ENCODE results near the gene MSI2.

The MSI2 gene

DNA sequence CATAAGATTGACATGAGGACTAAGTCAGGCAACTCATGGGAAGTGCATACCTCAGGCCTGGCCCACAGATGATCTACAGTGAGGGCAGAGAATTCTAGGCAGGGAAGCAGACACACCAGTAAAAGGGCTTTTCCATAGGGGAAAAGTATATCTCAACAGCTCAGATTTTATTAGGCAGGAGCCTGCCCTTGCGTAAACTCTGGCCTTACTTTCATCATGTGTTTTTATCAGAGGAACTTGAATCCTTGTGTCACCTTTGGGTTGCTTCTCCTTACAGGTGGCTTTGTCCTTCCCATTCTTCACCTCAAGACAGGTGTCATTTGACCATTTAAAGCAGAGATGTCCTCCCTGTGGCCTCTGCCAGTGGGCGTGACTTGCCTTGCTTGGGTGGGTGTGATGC is 138.1 kb downstream of the MSI2 start:
- DNase-seq (ENCODE audit: low read depth in 2 of 2): no peak

DNA sequence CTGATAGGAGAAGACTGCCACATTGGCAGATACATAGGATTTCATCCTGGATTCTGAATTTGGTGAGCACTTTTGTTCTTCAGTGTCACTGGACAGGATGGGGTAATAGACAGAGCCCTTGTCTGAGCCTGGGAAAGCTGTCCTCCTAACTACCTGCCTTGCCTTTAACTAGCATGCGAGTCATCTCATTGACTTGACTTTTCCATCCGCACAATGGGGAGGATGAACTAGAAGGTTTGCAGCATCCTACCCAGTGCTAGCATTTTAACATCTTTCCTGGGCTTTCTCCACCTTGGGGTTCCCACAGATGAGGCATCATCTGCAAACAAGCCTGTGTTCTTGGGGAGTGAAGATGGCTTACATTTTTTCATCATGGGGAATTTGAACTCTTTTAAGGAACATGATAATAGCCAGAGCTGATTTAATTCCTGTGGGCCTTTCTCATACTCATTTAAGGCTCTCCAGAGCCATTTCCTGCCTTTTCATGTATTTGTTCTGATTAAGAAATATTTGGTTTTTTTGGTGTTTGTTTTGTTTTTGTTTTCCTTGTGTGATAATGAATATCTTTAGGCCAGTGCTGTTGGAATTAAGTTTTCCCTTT is 139.5 kb downstream of the MSI2 start:
- no peak for DNase-seq (ENCODE audit: low read depth in 2 of 2)

DNA sequence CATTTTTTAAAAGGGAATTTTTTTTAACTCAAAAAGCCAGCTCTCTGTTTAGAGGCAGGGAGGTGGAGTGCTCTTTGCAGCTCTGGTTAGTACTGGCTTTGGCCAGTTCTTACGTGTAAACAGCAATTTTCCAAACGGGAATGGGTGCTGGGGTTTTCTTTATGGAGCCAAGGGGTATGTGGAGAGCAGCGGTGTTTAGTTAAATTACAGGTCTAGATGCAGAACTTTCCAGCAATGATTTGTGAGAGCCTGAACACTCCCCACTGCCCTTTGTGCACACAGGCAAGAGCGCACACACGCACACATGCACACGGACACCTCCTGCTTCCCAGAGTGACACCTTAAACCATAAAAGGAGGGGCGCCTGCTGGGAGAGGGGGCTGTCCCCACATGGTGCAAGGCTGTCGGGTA is 140.2 kb downstream of the MSI2 start:
- no peak for DNase-seq (ENCODE audit: low read depth in 2 of 2)

DNA sequence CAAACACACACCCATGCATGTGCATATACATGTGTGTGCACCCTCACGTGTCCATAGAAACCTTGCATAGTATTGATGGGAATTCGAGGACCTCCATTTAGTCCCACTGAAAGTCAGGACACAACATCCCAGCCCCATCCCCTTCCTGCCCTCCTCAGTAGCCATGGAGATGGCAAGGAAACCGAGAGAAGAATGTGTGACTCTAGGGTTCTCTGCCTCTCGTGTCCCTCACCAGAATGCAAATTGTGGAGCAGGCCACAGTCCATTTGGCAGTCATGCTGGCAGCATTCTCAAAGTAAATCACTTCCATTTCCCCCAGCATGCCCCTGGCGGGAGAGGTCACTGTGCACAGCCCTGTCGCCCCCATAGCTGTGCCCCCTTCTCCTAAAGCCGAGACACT is 141.1 kb downstream of the MSI2 start:
- DNase-seq (ENCODE audit: low read depth in 2 of 2): no peak

DNA sequence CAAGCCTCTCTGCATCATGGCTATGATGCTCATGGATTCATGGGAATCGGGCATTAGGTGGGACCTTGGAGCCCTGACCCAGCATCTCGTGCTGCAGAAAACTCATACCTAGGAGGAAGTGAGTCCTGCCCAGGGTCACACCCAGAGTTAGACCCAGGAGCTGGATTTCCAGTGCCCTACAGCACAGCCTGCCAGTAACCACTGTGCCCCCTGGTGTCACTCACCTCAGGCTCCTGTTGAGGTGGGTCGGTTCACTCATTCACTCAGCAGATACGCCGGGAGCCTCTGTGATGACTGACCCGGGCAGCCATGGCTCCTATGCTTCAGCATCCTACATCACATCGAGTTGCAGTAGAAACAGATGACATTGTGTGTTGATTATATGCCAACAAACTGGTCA is 143.4 kb downstream of the MSI2 start:
- no peak for DNase-seq (ENCODE audit: low read depth in 2 of 2)

DNA sequence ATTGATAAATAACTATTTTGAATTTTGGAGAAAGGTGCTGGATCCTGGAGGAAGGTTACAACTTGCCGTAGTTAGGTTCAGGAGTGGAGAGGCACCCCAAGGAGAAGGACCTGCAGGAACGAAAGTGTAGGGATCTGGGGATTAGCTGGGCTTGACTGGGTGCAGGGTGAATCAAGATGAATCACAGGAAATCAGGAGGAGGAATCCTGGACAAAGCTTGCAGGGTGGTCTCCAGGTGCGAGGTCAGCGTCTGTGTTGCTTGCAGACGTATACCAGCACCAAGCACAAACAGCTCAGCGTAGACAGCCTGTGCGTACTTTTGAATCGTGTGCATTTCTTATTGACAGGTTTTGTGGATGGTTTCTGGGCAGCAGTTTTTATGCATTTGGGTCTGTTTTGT is 144.3 kb downstream of the MSI2 start:
- no peak for DNase-seq (ENCODE audit: low read depth in 2 of 2)

DNA sequence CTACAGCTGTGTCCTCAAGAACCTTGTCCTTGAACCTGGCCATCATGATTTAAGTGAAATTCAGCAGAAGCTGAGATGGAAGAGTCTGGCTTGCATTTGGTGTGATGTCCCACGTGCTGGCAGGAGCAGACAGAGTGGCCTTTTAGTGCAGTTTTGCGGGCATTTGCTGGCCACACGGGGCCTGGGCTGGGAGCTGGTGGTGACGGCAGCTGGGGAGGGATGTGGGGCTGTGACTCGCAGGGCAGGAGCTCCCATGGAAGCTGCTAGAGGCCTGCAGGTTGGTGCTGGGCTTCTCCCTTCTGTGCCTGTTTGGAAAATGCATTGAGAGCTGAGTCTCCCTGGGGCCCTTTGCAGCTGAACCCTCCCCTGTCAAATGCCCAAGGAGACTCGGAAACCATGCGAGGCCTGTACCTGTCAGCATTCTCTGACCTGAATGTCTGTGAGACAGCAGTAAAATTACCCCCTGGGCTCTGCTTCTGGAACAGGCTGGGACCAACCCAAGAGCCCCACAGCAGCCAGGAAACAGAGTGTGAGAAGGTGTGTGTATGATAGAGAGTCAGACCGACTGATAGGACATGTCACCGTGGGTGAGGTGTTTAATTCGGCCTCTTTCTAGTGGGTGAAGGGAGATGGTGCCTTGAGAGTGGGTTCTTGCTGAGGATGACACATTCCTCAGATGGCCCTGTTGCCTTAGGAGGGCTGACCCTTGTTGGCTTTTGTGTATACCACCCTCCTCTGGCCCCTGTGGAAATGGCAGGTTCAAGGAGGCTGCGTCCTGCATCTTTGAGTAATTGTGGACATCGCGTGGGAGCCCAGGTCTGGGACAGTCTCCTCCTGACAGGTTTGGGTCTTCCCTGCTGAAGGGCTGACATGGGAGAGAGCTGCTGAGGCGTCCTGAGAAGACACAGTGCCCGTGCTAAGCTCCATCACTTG is 145.5 kb downstream of the MSI2 start:
- DNase-seq (ENCODE audit: low read depth in 2 of 2): no peak

DNA sequence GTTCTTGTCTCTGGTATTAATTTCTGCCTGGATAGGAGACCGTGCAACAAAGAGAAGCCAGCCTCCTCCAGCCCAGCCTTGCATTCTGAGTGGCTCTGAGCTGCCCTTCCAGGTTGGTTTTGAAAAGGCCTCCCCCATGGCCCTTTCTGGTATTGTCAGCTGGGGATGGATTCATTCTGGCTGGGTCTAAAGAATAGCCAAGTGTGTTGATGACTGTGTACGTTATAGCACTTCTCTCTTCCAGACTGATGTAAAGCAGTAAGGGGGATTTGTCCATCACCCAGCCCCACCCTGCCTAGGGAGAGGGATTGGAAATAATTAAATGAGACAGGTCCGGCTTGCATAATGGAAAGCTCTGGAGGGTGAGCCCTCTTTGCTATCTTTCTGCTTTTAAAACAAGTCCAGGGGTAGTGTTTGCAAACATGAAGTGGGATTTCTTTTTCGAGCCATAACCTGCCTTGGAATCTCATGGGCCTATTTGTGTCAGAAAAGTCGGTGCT is 146.4 kb downstream of the MSI2 start:
- no peak for DNase-seq (ENCODE audit: low read depth in 2 of 2)

DNA sequence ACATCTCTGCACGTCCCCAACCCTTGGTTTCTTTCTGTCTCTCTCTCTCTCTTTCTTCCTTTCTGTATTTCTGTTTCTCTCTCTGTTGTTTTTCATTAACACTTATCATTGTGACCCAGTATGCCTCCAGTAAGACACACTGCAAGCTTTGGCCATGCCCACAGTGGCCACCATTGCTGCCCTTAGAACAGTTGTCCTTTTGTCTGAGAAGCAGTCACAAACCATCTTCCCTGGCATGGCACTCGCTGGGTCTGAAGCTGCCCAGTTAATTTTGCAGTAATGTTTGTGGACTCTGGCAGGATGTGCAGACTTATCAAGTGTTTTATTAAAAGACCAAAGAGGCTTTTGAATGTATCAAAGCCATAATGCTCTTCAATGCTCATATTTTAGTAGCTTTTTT is 146.9 kb downstream of the MSI2 start:
- no peak for DNase-seq (ENCODE audit: low read depth in 2 of 2)

DNA sequence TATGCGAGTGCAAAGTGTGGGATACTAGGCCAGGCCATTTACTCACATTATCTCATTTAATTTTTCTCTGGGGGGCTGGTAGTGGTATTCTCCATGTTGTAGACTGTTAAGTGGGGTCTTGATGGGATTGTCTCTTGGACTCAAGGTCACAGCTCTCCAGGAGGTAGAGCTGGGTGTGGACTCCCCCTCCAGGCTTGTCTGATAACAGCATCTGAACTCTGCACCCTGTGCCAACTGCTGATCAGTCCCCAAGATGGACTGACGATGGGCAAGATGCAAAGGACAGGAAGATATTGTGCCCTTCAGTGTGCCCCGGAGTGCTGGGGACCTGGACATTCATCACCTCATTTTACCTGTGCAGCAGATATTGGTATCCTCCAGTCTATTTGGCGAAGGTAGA is 147.8 kb downstream of the MSI2 start:
- no peak for DNase-seq (ENCODE audit: low read depth in 2 of 2)

DNA sequence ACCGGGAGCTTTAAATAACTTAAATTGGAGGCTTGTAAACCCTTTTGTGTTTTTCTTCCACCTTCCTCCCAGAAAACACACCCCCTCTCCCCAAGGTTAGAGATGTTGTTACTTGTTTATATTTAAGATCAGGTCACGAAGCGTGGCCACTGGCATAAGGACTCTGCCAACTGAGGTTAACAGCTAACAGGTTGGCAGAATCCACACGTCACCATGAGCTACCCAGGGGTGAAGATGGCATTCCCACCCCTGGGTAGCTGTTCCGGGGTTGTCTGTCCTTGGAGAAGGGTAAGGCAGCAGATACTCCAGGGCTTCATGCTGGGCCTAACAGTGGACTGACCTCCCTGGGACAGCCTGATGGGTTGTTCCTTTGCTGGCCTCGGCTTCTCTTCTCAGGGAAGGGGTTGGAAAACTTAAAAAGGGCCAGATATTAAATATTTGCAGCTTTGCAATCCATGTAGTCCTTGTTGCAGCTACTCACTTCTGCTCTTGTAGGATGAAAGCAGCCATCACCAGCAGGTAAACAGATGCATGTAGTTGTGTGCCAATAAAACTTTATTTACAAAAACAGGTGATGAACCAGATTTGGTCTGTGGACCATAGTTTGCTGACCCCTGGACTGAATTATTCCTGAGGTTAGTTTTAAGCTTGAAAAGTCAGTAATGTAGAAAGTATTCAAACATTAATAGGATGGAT is 148.6 kb downstream of the MSI2 start:
- DNase-seq (ENCODE audit: low read depth in 2 of 2): no peak

DNA sequence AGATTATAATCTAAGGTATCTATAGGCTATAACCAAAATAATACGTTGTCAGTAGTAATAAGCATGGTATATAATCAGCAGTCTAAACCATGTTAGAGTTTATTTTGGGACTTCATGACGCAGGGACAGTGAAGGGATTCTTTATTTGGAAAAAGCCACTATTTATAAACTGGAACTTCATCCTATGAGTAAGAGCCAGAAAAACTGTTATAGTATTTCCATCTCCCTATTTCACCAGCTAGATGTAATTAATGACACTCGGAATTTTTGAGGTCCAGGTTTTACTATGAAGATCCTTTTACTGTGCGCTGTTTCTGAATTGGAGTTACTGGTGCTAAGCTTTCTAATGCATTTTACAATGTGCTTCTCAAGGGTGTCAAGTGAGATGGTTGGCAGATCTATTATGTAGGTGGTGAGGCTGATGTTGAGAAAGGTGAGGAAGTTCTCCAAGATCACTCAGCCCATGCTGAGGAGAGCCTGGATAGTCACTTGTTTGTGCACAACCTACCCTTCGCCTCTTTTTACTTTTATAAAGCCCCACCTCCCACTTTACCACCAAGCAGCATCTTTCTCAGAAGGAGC is 149.3 kb downstream of the MSI2 start:
- no peak for DNase-seq (ENCODE audit: low read depth in 2 of 2)

DNA sequence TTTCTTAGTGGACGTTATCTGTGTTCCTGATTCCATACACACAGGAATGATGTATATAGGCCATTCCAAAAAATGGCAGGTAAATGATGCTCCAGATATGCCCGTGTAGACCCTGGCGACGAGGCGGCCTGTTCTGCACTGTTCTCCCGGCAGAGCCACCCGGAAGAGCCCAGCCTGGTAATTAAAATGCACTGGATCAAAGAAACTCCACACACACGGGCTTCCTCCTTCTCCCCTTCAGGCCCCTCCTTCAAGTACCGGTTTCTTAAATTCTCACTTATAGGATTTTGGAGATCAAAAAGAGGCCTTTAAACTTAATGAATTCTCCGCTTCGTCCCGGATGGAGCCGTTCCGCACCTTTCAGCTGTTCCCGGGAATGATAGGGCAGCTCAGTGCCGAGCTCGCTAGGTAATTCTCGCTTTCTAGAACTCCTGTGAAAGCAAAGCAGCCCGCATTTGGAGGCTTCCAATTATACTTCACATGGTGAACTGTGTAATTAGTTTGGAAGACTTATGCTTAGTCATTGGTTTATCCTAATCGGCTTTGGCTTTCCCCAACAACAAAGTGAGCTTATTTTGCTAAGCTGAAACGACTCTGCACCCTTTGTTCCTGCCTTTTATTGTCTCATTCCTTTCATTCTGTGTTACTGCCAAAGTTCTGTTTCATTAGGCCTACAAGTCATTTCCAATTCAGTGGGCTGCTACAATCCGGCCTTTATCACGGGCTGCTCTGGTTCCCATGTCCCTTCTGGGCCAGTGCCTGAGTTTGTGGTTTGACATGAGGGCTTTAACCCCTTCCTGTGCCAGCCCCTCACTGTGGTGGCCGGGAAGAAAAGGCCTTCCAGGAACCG is 150.0 kb downstream of the MSI2 start:
- DNase-seq (ENCODE audit: low read depth in 2 of 2): no peak

DNA sequence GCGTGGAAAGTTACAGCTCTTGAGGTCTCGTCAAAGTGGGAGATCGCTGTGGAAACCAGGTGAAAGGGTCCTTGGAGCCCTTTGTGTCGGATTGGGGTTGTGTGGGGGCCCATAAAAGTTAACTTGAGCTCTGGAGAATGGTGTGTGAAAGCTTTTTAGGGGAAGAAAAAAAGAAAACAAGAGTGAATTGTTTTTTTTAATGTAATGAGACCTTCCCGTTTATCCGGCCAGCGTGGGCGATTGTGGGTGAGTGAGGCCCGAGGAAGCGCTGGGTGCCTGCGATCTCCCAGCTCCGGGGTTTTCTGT is 150.6 kb downstream of the MSI2 start:
- no peak for DNase-seq (ENCODE audit: low read depth in 2 of 2)

DNA sequence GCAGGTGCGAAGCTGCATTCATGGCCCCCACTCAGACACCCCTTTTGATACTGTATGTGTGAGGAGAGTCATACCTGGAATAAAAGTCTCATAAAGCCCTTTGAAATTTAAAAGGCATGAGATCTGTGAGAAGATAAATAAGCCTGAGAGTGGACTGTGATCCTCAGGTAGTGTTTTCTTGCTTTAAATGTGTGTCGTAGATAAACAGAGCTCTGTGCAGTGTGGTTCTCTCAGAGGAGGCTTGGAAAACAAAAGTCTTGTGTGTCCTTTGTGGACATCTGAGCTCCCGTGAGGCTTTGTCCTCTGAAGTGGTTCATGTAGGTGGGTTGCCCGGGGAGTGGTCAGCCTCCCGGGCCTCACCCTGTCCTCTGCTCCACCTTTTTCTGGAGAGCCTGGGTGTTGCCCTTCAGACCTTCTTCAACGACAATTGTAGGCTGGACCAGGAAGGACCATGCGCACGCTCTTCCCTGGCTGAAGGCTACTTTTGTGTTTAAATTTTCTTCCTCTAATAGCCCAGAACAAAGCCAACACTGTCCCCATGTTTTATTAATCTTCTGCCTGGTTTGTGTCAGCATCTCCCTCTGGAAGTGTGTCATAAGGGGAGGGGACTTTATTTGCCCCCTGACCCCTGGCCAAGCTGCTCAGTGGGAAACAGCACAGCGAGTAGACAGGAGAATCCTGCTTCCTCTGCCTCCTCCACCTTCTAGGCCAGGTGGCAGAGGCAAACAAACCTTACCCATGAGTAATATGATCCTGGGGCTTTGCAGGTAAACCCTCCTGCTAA is 151.2 kb downstream of the MSI2 start:
- DNase-seq (ENCODE audit: low read depth in 2 of 2): no peak

DNA sequence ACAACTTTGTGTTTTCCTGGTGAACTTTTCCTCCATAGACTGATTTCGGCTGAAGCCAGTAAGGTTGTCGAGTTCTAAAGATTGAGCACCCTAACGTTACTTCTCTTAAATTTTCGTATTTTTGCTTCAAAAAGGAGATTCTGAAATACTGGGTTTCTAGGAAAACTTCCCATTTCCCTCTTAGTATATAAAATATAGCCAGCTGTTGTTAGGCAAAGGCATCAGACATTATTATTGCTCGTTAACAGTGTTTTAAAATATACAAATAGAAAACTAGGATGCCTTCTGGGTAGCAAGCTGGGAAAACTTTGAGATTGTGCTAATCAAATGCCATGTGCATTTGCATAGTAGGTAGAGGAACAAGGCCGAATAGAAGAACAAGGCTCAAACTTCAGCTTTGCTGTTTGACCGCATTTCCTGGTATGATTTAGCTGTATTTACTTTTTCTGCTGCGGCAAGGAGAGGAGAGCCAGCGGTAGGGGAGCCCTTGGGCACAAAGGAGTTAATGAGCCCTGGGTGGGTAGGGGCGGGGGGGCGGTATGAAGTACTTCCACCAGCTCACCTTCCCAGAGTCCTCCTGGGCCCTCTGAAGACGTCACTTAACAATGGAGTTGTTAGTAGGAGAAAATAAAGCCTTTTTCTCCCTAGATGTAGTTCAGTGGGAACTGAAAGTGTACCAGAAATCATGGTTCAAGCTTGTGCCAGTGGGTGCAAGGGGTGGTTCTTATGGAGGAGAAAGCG is 151.9 kb downstream of the MSI2 start:
- no peak for DNase-seq (ENCODE audit: low read depth in 2 of 2)

DNA sequence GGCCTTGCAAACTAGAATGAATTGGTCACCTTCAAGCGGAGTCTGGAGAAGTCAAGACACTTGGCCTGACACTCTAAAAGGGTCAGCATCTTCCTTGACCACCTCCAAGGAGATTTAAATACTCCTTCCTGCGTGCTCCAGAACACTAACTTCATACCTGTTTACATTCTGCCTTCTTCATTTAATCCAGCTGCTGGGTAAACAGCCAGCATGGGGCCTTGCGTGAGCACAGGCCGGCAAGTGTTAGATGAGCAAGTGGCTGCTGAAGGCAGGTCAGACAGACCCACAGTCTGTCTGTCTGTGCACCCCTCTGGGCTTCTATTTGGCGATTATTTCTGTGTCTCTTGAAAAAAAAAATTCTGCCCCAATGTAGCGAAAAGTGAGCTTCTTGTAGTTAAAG is 153.8 kb downstream of the MSI2 start:
- no peak for DNase-seq (ENCODE audit: low read depth in 2 of 2)

DNA sequence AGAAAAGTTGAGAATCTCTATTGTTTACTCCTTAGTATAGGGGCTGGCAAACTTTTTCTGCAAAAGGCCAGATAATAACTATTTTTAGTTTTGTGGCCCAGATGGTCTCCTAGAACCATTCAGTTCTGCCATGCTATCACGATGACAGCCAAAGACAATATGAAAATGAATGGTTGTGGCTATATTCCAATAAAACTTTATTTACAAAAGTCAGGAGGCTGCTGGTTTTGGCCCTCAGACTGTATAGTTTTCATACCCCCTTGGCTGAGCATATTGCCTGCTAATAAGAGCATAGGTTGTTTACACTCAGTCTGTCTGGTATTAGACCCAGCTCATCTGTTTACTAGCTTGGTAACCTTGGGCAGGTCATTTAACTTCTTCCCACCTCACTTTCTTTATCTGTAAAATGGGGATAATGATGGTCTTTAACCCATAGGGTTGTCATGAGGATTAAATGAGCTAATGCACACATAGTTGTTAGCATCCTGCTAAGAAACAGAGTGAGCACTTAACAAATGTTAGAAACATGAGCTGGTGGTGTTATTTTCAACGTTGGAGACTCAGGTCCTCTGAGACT is 156.3 kb downstream of the MSI2 start:
- no peak for DNase-seq (ENCODE audit: low read depth in 2 of 2)

DNA sequence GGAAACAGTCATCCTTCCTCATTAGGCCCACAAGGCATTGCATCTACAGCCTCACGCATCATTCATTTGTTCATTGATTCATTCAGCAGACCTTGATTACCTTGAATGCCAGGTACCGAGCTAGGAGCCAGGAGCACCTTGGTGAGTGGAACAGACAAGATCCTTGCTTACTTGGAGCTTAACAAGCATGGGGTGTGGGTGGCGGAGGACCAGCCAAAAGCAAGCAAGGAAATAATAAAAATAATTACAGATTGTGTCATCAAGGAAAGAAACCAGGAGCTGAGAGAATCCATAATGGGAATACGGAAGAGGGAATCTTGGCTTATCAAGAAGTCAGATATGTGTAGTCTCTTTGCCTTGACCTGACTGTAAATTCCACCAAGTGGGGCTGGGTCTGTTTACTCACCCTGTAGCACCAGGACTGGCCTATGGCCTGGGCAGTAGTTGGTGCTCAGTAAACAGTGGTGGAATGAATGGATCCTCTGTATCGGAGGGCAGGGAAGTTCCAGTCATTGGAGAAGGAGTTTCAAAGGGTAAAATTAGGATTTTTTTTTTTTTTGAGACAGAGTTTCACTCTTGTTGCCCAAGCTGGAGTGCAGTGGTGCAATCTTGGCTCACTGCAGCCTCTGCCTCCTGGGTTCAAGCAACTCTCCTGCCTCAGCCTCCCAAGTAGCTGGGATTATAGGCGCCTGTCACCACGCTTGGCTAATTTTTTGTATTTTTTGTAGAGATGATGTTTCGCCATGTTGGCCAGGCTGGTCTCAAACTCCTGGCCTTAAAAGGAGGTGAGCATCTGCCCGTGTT is 157.7 kb downstream of the MSI2 start:
- no peak for DNase-seq (ENCODE audit: low read depth in 2 of 2)
